NCI-H748 treated with DMSO at 0.1 percent for 48 hours (cell line): ENCODE data around the gene COL15A1.

ENCODE experiments used
- DNase-seq: peaks from one replicate; lab custom pipeline; 2025; lab: John Stamatoyannopoulos, UW

COL15A1 gene

DNA sequence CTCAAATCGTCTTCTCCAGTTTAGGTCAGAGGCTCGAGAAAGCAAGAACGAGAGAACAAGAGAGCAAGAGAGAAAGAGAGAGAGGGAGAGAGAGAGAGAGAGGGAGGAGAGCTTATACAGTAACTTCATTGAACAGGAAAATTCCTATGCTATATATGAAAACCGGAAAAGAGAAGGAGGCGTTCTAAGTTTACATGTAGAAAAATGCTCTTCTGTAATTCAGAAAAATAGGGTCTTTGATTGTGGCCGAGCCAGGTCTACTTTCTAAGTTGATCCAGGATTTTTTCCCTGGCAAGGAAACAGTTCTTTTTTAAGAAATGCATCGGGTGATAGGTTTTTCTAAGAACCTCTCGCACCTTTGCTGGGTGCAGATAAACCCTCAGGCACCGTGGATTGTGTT lies 29.5 kb downstream of the COL15A1 start:
- DNase-seq, result no peak

DNA sequence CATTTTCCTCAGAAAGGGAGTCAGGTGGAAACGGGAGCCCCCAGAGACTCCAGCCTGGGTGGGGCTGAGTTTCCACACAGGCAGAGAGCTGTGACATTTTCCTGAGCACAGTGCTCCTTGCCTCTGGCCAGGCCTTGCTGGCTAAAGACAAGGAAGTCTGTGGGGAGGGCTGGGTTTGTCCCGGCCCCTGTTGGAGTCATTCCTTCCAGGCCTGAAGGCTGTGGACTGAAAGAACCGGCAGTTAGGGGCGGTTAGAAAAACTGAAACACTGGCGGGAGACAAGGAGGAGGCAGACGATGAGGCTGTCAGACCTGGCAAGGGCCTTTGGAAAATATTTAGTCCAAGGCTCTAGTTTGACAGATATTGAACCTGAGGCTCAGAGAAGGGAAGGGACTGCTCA lies 29.9 kb downstream of the COL15A1 start:
- DNase-seq, result no peak

GRCh38 chr9:98974106-98974505 lies 30.4 kb downstream of the COL15A1 start:
- no peak for DNase-seq

GRCh38 chr9:98974554-98974953 lies 30.8 kb downstream of the COL15A1 start:
- DNase-seq, result no peak

DNA sequence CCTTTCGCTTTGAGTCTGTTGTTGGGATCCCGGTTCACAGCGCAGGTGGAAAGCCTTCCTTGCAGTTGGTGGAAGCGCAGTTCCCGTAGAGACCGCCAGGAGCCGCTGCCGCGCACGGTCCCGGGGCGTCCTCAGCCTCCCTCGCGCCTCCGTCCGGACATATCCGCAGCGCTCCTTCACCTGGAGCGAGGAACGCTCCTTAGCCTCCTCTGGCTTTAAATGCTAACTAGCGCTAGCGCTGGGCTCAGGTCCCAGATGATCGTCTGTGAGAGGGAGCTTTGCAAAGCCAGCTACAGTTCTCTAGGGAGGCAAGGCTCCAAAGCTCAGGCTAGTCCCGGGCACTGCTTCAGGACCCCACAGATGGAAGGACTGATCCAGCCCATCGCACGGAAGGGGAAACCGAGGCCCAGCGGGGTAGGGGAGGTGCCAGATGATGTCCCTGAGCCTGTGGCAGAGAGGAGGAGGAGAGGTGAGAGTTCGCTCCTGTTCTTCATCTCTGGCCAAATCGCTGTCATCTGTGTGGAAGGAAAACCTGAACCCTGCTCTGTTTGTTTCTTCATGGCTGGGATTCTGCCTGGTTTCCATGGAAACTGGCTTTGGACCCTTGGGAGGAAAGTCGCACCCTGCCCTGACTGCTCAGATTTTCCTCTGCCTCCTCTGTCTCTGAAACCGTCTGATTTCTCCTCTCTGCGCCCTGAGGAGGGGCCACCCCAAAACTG lies 31.4 kb downstream of the COL15A1 start:
- DNase-seq, result peak; percentile 44

DNA sequence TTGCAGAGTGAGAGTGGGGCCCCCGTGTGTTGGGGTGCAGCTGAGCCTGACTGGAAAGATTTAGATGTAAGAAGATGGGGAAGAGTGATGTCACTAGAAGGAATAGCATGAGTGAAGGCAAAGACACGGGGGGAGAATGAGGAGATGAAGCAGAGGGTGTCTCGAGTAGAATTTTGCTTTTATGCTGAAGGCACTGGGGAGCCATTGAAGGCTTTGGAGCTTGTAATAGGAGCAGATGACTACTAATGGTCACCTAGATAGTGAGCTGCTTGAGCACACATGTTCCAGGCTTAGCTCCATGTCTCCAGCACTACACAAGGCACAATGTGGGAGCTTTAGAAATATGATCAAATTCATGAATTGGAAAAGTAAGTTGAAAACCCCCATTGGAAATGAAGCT lies 32.1 kb downstream of the COL15A1 start:
- no peak for DNase-seq

DNA sequence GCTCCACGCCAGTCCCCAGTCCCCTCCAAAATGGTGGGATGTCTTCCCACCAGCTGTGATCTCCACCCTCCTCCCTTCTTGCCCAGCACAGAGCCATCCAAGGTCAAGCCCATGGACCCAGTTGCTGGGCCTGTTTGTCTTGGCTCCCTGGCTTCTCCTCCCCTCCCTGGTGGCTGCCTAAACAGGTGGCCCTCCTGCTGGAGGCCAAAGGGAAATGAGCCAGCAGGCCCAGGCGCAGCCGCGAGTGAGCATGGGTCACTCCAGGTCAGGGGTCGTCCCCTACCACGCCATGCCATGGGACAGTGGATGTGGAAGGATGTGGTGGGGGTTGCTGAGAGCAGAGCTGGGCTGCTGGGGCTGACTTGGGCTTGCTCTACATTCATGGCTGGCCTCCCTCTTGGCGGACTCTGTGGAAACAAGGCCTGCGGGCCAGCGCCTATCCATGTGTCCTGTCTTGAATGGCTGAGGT lies 33.6 kb downstream of the COL15A1 start:
- DNase-seq, result no peak

- DNase-seq, result no peak
These were observed 34.1 kb downstream of the COL15A1 start for GRCh38 chr9:98977813-98978212.

DNA sequence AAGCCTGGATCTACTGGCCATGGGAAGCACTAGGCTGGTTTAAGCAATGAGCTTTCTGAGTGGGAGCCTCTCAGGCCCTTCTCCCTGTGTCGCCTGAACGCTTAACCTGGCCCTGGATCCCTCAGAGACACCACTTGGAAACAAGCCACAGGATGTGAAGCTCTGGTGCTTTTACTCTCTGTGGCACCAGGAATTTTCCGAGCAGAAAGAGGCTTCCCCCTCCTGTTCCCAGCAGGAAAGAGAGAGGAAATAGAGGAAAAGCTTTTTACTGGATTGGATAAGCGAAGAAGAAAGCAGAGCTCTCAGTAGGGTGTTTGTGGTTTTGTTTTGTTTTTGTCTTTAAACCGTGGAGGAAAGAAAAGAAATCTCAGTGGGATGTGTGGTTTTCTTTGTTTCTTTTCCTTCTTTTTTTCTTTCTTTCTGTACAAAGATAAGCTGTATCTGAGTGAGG lies 34.5 kb downstream of the COL15A1 start:
- no peak for DNase-seq

GRCh38 chr9:98980291-98980690 lies 36.6 kb downstream of the COL15A1 start:
- no peak for DNase-seq

- no peak for DNase-seq
These were observed 39.9 kb downstream of the COL15A1 start for GRCh38 chr9:98983295-98984268.

DNA sequence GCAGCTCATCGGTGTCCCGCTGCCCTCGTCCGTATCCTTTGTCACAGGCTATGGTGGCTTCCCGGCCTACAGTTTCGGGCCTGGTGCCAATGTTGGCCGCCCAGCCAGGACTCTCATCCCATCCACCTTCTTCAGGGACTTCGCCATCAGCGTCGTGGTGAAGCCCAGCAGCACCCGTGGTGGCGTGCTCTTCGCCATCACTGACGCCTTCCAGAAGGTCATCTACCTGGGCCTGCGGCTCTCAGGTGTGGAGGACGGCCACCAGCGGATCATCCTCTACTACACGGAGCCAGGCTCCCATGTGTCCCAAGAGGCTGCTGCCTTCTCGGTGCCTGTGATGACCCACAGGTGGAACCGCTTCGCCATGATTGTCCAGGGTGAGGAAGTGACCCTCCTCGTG lies 41.9 kb downstream of the COL15A1 start:
- no peak for DNase-seq

GRCh38 chr9:98986866-98987651 lies 43.4 kb downstream of the COL15A1 start:
- no peak for DNase-seq

DNA sequence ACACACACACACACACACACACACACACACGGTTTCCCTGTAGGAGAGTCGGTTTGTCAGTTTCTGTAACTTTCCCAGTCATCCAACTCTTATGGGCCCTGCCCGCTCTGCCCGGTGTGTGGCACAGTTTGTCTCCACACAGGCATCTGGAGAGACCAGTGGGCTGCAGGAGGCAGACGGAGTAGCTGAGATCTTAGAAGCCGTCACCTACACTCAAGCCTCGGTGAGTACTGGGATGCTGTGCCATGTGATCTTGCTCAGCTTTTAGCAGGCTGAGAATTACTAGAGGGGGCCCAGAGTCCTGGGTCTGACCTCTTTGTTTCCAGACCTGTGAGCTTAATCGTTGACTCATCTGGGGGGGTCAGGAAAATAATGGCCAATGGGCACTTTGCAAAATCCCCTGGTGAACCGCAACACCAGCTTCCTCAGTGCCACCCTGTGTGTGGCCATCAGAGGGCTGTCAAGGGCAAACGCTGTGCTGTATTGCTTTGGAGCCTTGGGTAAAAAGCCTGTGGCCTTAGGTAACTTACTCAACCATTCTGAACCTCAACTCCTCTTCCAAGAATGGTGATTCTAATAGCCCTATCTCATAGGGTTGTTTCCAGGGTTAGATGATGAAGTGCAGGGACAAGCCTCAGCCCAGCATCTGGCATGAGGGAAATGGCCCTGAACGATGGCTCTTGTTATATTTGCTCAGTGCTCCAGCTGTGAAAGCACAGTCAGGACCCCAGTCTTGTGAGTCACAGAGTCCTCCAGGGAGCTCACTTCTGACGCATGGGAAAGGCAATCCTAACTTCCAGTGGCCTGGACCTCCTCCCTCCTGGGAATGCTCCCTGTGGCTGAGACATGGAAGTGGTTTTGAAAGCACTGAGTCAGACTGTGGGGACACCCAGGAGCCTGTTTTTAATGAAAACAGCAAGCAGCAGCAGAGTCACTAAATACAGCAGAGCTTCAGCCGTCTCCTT lies 45.6 kb downstream of the COL15A1 start:
- no peak for DNase-seq

DNA sequence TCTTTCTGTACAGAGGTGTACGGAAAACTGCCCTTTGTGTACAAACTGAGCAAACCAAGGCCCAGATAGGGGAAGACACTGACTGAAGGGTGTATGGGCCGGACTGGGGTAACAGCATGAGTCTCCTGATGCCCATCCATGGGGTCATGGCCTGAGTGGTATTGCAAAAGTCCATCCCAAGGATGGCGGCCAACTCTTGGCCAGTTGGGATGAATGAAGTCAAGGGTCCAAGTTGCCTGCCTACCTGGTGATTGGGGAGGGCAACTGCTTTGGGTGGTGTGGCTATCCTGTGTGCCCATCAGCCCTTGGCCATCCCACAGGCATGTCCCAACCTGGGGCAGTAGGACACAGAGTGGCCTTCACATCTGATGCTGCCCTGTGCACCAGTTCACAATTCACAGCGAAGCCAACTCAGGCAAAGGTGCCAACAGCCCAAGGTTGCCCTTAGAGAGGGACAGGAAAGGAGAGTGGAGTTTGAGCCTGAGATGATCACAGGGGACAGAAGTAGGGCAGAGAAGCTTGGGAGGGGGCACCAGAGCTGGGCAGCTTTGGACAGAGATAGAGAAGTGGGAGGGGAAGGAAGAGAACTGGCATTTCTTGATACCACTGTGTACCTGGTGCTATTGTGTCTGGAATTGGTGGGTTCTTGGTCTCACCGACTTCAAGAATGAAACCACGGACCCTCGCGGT lies 46.6 kb downstream of the COL15A1 start:
- DNase-seq, result no peak

DNA sequence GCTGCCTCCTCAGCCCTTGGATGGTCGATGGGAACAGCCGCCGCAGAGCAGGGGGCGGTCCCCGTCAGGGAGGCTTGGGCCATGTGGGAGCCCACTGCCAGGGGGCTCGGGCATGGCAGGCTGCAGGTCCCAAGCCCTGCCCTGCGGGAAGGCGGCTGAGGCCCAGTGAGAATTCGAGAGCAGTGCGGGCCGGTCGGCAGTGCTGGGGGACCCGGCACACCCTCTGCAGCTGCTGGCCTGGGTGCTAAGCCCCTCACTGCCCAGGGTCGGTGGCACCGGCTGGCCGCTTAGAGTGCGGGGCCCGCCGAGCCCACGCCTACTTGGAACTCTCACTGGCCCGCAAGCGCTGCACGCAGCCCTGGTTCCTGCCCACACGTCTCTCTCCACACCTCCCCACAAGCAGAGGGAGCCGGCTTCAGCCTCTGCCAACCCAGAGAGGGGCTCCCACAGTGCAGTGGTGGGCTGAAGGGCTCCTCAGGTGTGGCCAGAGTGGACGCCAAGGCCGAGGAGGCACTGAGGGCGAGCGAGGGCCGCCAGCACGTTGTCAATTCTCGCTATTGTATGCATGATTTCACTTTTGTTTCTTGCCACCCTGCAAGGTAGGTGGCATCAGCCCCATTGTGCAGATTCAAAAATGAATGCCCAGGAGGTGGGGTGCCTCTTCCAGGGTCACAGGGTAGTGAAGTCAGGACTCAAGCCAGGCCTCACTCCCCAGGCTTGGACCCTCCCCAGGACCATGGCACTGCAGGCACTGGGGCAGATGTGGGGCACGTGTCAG lies 48.6 kb downstream of the COL15A1 start:
- DNase-seq, result no peak

DNA sequence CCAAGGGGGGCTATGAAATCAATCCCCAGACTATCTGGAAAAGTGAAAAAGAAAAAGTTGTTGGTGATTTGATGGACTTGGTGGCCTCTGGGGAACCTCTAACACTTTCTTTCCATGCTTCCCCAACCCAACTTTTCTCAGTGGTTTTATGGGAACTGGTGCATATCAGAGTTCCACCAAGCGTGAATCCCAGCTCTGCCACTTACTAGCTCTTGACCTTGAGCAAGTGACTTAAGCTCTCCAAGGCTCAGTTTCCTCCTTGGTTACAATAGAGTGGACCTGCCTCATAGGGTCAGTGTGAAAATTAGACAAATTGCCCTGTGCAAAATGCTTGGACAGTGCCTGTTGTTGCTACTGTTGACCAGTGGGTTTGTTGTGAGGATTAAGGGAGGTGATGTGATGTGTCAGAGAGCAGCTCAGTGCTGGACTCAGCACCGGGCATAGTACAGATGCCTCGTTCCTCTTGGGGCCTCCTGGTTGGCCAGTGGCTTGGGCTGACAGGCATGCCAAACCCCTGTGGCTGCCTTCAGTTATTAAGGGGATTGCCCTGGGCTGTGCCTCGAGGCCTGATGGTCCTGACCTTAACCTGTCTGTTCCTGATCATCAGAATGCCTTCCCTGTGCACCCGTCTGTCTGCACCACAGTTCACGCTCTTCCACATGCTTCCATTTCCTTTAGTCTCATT lies 49.3 kb downstream of the COL15A1 start:
- DNase-seq, result no peak

DNA sequence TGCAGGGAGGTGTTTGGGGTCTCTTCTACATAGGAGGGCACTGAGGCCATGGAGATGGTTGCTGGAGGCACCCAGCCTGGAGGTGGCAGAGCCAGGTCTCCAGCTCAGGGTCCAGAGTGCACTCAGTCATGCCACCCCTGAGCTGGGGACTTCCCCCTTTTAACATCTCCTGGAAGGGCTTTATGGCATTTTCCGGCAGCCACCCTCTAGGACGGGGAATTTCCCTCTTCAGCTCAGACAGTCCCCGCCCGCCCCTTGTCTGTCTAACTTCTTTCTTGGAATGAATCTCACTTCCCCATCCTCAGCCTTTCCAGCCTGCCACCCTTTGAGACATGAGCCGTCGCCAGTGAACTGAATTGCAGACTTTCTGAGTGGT lies 49.9 kb downstream of the COL15A1 start:
- DNase-seq, result no peak
